ENCODE data around the gene TTC21B.

TTC21B gene

DNA sequence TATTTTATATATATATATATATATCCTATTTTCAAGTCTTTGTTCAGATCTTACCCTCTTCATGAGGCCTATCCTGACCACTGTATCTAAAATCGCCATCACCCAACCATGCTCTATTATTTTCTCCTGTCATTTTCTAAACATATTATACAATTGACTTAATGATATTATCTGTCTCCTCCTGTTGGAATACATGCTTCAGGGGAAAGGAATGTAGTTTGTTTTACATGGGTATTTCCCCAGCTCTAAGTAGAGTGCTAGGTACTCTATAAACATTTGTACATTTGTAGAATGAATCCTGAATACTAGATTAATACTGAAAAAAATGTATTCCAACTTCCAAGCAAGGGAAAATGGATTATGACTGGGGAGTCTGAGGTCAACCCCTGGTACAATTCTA lies 26.2 kb downstream of the TTC21B start:
- TF ChIP-seq, protein P1, sequence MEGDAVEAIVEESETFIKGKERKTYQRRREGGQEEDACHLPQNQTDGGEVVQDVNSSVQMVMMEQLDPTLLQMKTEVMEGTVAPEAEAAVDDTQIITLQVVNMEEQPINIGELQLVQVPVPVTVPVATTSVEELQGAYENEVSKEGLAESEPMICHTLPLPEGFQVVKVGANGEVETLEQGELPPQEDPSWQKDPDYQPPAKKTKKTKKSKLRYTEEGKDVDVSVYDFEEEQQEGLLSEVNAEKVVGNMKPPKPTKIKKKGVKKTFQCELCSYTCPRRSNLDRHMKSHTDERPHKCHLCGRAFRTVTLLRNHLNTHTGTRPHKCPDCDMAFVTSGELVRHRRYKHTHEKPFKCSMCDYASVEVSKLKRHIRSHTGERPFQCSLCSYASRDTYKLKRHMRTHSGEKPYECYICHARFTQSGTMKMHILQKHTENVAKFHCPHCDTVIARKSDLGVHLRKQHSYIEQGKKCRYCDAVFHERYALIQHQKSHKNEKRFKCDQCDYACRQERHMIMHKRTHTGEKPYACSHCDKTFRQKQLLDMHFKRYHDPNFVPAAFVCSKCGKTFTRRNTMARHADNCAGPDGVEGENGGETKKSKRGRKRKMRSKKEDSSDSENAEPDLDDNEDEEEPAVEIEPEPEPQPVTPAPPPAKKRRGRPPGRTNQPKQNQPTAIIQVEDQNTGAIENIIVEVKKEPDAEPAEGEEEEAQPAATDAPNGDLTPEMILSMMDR (IDR thresholded peaks at IDR 0.05; ENCODE audit: control insufficient read depth, extremely low read depth, insufficient read depth), result no peak
- H3K4me3 ChIP-seq (ENCODE audit: low read depth, low read length), result no peak overlapping the region
- no peak for DNase-seq (ENCODE audit: low read depth)

DNA sequence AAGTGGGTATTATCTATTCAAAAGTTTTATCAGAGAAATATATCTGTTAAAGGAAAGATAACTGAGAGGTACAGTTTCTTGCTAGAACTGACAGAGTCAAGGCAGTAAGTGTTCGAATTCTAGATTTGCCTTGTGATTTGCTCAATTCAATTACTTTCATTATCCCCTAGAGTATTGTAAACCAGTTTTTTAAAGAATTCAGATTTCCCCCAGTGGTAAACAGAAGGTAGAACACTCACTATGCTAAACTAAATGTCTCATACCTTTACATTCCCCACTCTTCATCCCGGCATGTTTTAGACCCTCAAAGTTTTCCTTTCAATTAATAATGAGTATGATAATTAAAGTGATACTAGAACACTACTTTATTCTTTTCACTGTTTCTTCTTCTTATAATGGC lies 28.6 kb downstream of the TTC21B start:
- DNase-seq (ENCODE audit: low read depth), result no peak
- no peak overlapping the region for H3K4me3 ChIP-seq (ENCODE audit: low read depth, low read length)
- TF ChIP-seq, protein P1 (IDR thresholded peaks at IDR 0.05; ENCODE audit: control insufficient read depth, extremely low read depth, insufficient read depth), result no peak

DNA sequence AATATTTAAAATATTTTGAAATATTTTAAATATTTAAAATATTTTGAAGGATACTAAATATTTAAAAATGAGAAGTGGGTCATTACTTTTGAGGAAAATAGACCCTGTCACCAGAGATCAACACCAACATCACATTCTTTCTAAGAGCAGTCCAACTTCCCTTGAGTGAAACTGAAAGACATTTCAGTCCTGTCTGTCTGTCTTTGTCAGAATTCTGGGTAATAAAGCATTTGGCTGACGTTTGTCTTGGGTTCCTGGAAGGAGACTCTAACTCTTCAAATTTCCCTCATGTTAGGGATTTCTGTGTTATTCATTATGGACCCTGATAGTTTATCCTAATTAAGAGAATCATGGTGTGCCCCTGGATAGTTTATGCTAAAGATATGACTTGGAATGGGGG lies 32.8 kb downstream of the TTC21B start:
- DNase-seq (ENCODE audit: low read depth), result no peak
- no peak overlapping the region for H3K4me3 ChIP-seq (ENCODE audit: low read depth, low read length)
- TF ChIP-seq, protein P1 (IDR thresholded peaks at IDR 0.05; ENCODE audit: control insufficient read depth, extremely low read depth, insufficient read depth), result no peak

DNA sequence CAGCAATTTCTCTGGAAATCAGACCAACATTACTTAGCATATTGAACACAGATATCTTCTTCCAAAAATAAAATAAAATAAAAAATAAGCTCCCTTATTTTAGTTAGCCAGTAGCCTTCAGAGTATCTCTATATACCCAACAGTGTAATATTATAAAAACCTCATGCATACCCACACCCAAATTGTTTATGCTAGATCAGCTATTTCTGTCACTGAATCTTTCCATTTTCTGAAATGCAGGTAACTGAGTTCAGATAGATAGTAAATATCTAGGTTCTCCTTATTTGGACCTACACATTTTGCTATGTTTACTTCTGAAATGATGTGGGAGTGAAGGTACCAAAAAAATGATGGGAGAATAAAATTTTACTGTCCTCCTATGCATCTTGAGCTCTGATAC lies 39.9 kb downstream of the TTC21B start:
- DNase-seq (ENCODE audit: low read depth), result no peak
- TF ChIP-seq, protein P1 (IDR thresholded peaks at IDR 0.05; ENCODE audit: control insufficient read depth, extremely low read depth, insufficient read depth), result no peak
- no peak overlapping the region for H3K4me3 ChIP-seq (ENCODE audit: low read depth, low read length)

DNA sequence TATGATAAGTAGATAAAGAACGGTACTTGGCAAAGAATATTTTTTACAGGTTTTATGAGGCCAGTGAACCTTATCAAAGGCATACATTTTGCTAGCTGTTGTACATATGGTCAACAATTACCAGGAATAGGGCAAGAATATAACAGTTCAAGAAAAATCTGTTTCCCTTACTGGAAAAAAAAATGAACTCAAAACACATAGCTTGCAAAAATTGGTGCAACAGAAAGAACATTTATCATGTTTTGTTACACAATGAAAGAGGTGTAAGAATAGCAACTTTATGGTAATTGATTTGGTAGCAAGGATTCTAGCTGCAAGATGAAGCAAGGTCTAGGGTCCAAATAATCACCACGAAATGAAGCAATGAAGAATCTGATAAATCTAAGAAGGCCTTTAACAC lies 41.6 kb downstream of the TTC21B start:
- TF ChIP-seq, protein P1 (IDR thresholded peaks at IDR 0.05; ENCODE audit: control insufficient read depth, extremely low read depth, insufficient read depth), result no peak
- no peak for DNase-seq (ENCODE audit: low read depth)
- H3K4me3 ChIP-seq (ENCODE audit: low read depth, low read length), result no peak overlapping the region

DNA sequence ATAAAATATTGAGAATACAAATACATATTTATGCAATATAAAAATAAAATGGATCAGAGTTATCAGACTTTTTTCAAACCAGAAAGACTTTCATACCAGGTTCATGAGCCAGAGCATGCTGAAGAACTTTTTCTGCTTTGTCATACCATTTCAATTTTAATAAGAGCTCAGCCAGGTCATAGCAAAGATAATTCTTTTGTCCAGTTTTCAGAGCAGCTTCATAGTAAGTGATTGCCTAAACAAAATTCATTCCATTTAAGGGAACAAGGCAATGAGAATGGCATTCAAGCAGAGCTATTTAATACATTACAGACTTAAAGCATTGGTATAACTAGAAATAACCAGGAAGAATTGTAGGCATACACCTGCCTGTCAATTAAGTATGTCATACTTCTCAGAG lies 42.3 kb downstream of the TTC21B start:
- no peak for DNase-seq (ENCODE audit: low read depth)
- no peak overlapping the region for H3K4me3 ChIP-seq (ENCODE audit: low read depth, low read length)

DNA sequence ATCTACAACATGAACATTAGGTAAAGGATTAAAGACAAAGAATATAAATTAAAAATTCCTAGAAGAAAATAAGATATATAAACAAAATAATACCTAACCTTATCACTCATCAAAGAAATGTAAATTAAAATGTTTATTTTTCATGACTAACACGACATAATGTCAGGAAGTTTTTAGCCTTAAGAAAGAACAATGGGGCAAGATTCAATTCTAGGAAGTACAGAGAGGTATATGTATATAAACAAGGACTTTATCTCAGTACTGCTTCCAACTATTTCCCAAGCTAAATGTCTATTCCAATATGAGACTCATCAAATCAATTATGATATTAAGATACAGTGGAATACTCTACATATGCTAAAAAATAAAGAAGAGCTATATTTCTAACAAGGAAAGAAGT lies 44.1 kb downstream of the TTC21B start:
- H3K4me3 ChIP-seq (ENCODE audit: low read depth, low read length), result no peak overlapping the region
- no peak for DNase-seq (ENCODE audit: low read depth)
- TF ChIP-seq, protein P1 (IDR thresholded peaks at IDR 0.05; ENCODE audit: control insufficient read depth, extremely low read depth, insufficient read depth), result no peak

More for the DNA sequence above, 42.3 kb downstream of the TTC21B start:
- TF ChIP-seq, protein P1 (IDR thresholded peaks at IDR 0.05; ENCODE audit: control insufficient read depth, extremely low read depth, insufficient read depth), result no peak

Measured in LNCaP clone FGC (cell line).